Tibial artery (tissue), 4 donors: ENCODE results near the gene FAXC.
"Not testable (repeated sequence)": the region's sequence is repeated elsewhere in the genome, so short reads cannot be mapped to it uniquely, and the experiment has no call there.

ENCODE experiments used
- DNase-seq, 2 donors: peaks; one replicate each; pipeline ENCODE4 v3.0.0-alpha.2; 2019
- H3K27ac ChIP-seq, 2 donors: fragments of 200-600 bp; sonication (generic) in 1 of 2; 1 replicate in 1 of 2; 2 replicates in 1 of 2; pipeline ENCODE4 v1.5.1; 2018 to 2019; ENCODE audit warnings: mild to moderate bottlenecking in 1 of 2
- H3K27me3 ChIP-seq, 2 donors: fragments of 200-600 bp; sonication (generic) in 1 of 2; one replicate each; pipeline versions ENCODE4 v1.5.1 to v1.6.0; 2016 to 2019
- H3K36me3 ChIP-seq, 3 donors: fragments of 200-600 bp; sonication (generic) in 2 of 3; one replicate each; pipeline ENCODE4 v1.5.1; 2016 to 2019; ENCODE audit warnings: mild to moderate bottlenecking in 2 of 3
- H3K4me1 ChIP-seq, 4 donors: fragments of 200-600 bp; sonication (generic) in 2 of 4; 1 replicate in 3 of 4; 2 replicates in 1 of 4; pipeline ENCODE4 v1.5.1; 2016 to 2019
- H3K4me3 ChIP-seq, 2 donors: fragments of 200-600 bp; sonication (generic) in 1 of 2; 1 replicate in 1 of 2; 2 replicates in 1 of 2; pipeline ENCODE4 v1.5.1; 2018 to 2019; ENCODE audit warnings: mild to moderate bottlenecking in 2 of 2
- H3K9me3 ChIP-seq, 3 donors: fragments of 200-600 bp; sonication (generic) in 1 of 3; one replicate each; pipeline ENCODE4 v1.5.1; 2016 to 2019
- intact Hi-C: fragments of 100-400 bp; cut with DNase I; formaldehyde crosslinking; loops from one replicate; pipeline ENCODE4 v1.15.0; 2023; ENCODE audit warnings: low total_unique reads
- TF ChIP-seq, protein P1 (sequence below), 2 experiments: fragments of 200-600 bp in 1 of 2; fragments of 450-650 bp in 1 of 2; IDR thresholded peaks; one replicate each; pipeline ENCODE4 v1.5.1; 2017 to 2019; ENCODE audit warnings: antibody characterized with exemption in 2 of 2, mild to moderate bottlenecking in 1 of 2, moderate library complexity in 1 of 2

The FAXC gene

DNA sequence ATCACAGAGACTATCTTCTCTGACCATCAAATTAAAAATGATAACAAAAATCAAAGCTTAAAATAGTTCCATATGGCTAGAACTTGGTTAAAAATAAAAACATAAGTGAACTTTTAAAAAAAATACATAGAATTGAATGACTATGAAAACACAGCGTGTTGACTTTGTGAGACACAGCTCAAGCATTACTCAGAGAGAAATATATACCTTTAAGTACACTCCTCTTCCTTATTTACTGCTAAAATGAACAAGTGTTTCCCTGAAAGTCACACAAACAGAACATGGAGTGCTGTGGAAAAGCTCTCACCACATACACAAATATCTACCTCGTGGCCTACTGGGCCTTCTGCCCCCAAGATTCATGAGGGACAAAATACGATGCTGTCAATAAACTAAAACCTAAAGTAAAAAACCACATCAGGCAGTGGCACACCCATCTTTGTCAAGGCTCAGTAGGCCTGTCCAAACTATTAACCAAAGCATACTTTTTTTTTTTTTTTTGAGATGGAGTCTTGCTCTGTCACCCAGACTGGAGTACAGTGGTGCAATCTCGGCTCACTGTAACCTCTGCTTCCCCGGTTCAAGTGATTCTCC is 7.5 kb downstream of the FAXC start:
- Histone ChIP-seq H3K27me3 (no peaks in the 10 kb centered on the region), H3K9me3 (no peaks in the 10 kb centered on the region), H3K4me1 (peaks cover 0 to 7% (median 0%) of the 10 kb centered on the region in 4 donors), H3K36me3 (no peaks in the 10 kb centered on the region), H3K27ac (no peak overlapping the region), H3K4me3 (no peak overlapping the region)
- DNase-seq, result no peak
- TF ChIP-seq, protein P1, sequence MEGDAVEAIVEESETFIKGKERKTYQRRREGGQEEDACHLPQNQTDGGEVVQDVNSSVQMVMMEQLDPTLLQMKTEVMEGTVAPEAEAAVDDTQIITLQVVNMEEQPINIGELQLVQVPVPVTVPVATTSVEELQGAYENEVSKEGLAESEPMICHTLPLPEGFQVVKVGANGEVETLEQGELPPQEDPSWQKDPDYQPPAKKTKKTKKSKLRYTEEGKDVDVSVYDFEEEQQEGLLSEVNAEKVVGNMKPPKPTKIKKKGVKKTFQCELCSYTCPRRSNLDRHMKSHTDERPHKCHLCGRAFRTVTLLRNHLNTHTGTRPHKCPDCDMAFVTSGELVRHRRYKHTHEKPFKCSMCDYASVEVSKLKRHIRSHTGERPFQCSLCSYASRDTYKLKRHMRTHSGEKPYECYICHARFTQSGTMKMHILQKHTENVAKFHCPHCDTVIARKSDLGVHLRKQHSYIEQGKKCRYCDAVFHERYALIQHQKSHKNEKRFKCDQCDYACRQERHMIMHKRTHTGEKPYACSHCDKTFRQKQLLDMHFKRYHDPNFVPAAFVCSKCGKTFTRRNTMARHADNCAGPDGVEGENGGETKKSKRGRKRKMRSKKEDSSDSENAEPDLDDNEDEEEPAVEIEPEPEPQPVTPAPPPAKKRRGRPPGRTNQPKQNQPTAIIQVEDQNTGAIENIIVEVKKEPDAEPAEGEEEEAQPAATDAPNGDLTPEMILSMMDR (IDR thresholded peaks at IDR 0.05), result no peak
- intact Hi-C loops, result no loop called here

- Histone ChIP-seq H3K4me3 (no peak overlapping the region), H3K27ac (no peak overlapping the region), H3K9me3 (no peaks in the 10 kb centered on the region), H3K36me3 (no peaks in the 10 kb centered on the region), H3K4me1 (no peaks in the 10 kb centered on the region), H3K27me3 (no peaks in the 10 kb centered on the region)
- no peak for DNase-seq
- TF ChIP-seq, protein P1 (IDR thresholded peaks at IDR 0.05), result no peak
- intact Hi-C loops, result no loop called here
Observed at GRCh38 chr6:99338188-99338587, 11.3 kb downstream of the FAXC start.

DNA sequence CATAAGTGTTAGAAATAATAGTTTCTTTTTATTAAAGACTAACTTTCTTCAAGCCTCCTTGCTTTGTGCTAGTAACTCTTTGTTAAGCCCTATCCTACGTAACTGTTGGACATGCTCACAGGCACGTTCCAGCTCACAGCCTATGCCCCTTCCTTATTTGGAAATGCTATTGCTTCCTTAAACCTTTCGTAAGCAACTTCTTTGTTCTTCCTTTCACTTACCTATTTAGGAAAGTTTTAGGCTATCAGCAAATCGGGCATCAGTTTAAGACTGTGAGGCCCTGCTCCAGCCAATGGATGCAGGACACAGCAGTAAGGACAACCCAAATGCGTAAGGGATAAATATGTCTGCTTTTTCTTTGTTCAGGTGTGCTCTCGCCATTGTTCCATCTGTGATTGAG is 14.2 kb downstream of the FAXC start:
- DNase-seq, H3K36me3 ChIP-seq, H3K9me3 ChIP-seq, intact Hi-C loops, H3K27me3 ChIP-seq, H3K4me3 ChIP-seq, H3K4me1 ChIP-seq, H3K27ac ChIP-seq: not testable (repeated sequence)

DNA sequence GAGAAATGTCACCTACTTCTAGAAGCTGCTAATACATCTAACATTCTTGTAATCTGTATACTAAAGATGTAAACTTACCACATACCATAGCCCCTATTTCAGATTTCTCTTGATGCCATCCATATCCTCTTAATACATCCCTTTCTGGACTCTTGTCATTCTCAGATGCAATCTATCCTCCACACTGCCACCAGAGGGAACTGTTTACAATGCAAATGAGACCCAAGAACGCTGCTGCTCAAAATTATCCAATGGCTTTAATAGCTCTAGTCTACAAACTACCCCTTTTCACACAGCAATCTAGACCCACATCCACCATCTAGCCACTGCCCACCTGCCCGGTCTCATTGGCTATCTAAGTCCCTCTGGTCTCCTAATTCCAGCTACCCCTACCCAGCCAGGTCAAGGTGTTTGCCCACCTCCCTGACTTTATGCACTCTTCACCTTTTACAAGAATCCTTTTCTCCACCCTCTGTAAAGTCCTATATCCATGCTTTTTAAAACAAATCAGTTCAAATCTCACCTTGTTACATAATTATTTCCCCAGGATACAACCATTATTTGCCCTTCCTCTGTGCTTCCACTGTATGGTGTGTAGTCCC is 14.8 kb downstream of the FAXC start:
- Histone ChIP-seq H3K27me3 (no peaks in the 10 kb centered on the region), H3K9me3 (no peaks in the 10 kb centered on the region), H3K4me1 (no peaks in the 10 kb centered on the region), H3K27ac (no peak overlapping the region), H3K4me3 (no peak overlapping the region), H3K36me3 (no peaks in the 10 kb centered on the region)
- no peak for DNase-seq
- TF ChIP-seq, protein P1 (IDR thresholded peaks at IDR 0.05), result peak; percentile 34 to 43
- intact Hi-C loops, result loop anchor here (5.0 kb wide), 1 partner anchor 58 kb away; the partner anchor contains the start of gene COQ3

DNA sequence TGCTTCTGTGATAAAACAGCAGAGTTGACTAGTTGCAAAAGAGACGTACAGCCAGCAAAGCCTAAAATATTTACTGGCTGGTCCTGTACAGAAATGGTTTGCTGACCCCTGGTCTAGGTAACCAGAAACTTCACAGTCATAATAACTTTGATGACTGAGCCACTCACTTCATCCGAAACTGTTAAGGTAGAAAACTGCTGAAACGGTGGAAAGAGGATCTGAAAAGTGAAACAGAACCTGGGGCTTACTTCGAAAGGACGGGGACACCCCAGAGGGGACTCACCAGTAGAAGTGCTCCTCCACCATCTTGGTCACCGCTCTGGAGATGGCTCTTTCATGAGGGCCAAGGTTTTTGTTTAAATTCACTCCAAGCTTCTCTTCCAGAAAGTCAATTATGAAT is 16.4 kb downstream of the FAXC start:
- H3K27ac ChIP-seq, result no peak overlapping the region
- H3K36me3 ChIP-seq, result no peaks in the 10 kb centered on the region
- no peaks in the 10 kb centered on the region for H3K27me3 ChIP-seq
- no peak for DNase-seq
- H3K4me3 ChIP-seq, result no peak overlapping the region
- TF ChIP-seq, protein P1 (IDR thresholded peaks at IDR 0.05), result no peak
- H3K4me1 ChIP-seq, result no peaks in the 10 kb centered on the region
- no peaks in the 10 kb centered on the region for H3K9me3 ChIP-seq
- intact Hi-C loops, result loop anchor here (5.0 kb wide), 1 partner anchor 59 kb away; the partner anchor contains the start of gene COQ3

DNA sequence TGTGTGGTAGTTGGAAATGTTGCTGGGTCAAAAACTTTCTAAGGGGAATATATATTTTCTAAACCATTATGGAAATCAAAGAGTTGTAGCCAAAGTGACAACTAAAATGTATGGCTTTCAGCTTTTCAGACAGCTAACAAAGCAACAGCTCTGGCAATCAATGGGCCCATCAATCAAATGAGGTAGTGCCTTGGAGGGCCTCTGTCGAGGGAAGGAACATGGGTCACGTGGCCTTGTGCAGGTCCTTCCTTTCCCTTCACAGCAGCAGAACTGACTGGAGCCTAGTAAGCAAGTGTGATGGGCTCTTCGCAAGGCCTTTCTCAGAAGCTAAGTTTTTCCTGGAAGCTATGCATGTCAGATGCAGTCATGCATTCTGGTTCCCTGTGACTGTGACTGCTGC is 17.9 kb downstream of the FAXC start:
- no peaks in the 10 kb centered on the region for H3K4me1 ChIP-seq
- peaks cover 0 to 3% (median 0%) of the 10 kb centered on the region in 3 donors for H3K36me3 ChIP-seq
- TF ChIP-seq, protein P1 (IDR thresholded peaks at IDR 0.05), result no peak
- H3K27ac ChIP-seq, result no peak overlapping the region
- H3K27me3 ChIP-seq, result no peaks in the 10 kb centered on the region
- no peak for DNase-seq
- H3K9me3 ChIP-seq, result no peaks in the 10 kb centered on the region
- H3K4me3 ChIP-seq, result no peak overlapping the region
- intact Hi-C loops, result loop anchor here (5.0 kb wide), 1 partner anchor 61 kb away; the partner anchor contains the start of gene COQ3
